ENCODE measurements around the gene SFN. TPM values are rescaled to one million over a fixed set of nuclear protein-coding genes. Genes with fewer than 3 reads are reported as not detected.
"Not testable (repeated sequence)": the region's sequence is repeated elsewhere in the genome, so short reads cannot be mapped to it uniquely, and the experiment has no call there.

Gene SFN
- total RNA-seq, 4 donors from 2014 or later, result 0.81 to 51.6 (median 6.9) TPM

- TF ChIP-seq EP300 (IDR thresholded peaks at IDR 0.05) (no peak), POLR2A (IDR thresholded peaks at IDR 0.05) (no peak), POLR2AphosphoS5 (IDR thresholded peaks at IDR 0.05) (no peak)
- TF ChIP-seq, protein P1, sequence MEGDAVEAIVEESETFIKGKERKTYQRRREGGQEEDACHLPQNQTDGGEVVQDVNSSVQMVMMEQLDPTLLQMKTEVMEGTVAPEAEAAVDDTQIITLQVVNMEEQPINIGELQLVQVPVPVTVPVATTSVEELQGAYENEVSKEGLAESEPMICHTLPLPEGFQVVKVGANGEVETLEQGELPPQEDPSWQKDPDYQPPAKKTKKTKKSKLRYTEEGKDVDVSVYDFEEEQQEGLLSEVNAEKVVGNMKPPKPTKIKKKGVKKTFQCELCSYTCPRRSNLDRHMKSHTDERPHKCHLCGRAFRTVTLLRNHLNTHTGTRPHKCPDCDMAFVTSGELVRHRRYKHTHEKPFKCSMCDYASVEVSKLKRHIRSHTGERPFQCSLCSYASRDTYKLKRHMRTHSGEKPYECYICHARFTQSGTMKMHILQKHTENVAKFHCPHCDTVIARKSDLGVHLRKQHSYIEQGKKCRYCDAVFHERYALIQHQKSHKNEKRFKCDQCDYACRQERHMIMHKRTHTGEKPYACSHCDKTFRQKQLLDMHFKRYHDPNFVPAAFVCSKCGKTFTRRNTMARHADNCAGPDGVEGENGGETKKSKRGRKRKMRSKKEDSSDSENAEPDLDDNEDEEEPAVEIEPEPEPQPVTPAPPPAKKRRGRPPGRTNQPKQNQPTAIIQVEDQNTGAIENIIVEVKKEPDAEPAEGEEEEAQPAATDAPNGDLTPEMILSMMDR (IDR thresholded peaks at IDR 0.05), result no peak
- H3K27me3 ChIP-seq, result no peaks in the 10 kb centered on the region
- H3K27ac ChIP-seq, result no peak overlapping the region
- no peaks in the 10 kb centered on the region for H3K9me3 ChIP-seq
- 61 to 78% methylated on average over 2 to 5 of the region's 5 CpGs for WGBS, 2 donors (ENCODE audit: low coverage in 1 of 2)
- no peak overlapping the region for H3K4me3 ChIP-seq
- no peak for ATAC-seq
- H3K4me1 ChIP-seq, result peaks cover 0 to 22% (median 10%) of the 10 kb centered on the region in 3 donors
- H3K36me3 ChIP-seq, result peaks cover 0 to 24% of the 10 kb centered on the region in 2 donors
Observed at GRCh38 chr1:26861286-26861701, 1.7 kb upstream of the SFN start.

GRCh38 chr1:26861889-26862378 lies 1.0 kb upstream of the SFN start:
- Histone ChIP-seq H3K4me1 (peaks cover 0 to 22% (median 10%) of the 10 kb centered on the region in 3 donors), H3K27ac (no peak overlapping the region), H3K27me3 (no peaks in the 10 kb centered on the region), H3K4me3 (no peak overlapping the region), H3K9me3 (no peaks in the 10 kb centered on the region), H3K36me3 (peaks cover 0 to 17% of the 10 kb centered on the region in 2 donors)
- no peak for ATAC-seq
- 100% methylated on average over 2 of the region's 7 CpGs for WGBS, 2 donors (ENCODE audit: low coverage in 1 of 2)
- TF ChIP-seq EP300 (IDR thresholded peaks at IDR 0.05) (no peak), POLR2AphosphoS5 (IDR thresholded peaks at IDR 0.05) (no peak)
- TF ChIP-seq, protein P1 (IDR thresholded peaks at IDR 0.05), result no peak

GRCh38 chr1:26863685-26864077 lies 732 bp downstream of the SFN start:
- TF ChIP-seq, protein P1 (IDR thresholded peaks at IDR 0.05), result no peak
- TF ChIP-seq POLR2A (IDR thresholded peaks at IDR 0.05), result no peak
- TF ChIP-seq POLR2AphosphoS5 (IDR thresholded peaks at IDR 0.05), result no peak
- TF ChIP-seq EP300 (IDR thresholded peaks at IDR 0.05), result no peak
- no CpG with 5 or more reads among the region's 20 CpGs for WGBS, 2 donors (ENCODE audit: low coverage in 1 of 2)
- Histone ChIP-seq H3K4me3 (peak overlapping the region in 1 of 2 donors; percentile 57), H3K4me1 (peaks cover 0 to 22% (median 10%) of the 10 kb centered on the region in 3 donors), H3K27ac (peak overlapping the region in 3 of 4 donors; percentile 92 to 99 (median 97)), H3K27me3 (no peaks in the 10 kb centered on the region), H3K36me3 (peaks cover 0 to under 1% of the 10 kb centered on the region in 2 donors), H3K9me3 (no peaks in the 10 kb centered on the region)
- ATAC-seq, result no peak

- ATAC-seq, result peak; percentile 98
- Histone ChIP-seq H3K4me1 (peaks cover 0 to 22% (median 10%) of the 10 kb centered on the region in 3 donors), H3K36me3 (no peaks in the 10 kb centered on the region), H3K27me3 (no peaks in the 10 kb centered on the region), H3K9me3 (no peaks in the 10 kb centered on the region), H3K27ac (peak overlapping the region; percentile 84 to 99 (median 94)), H3K4me3 (peak overlapping the region; percentile 39 to 57)
- 0% methylated on average over 10 to 18 of the region's 75 CpGs for WGBS, 2 donors (ENCODE audit: low coverage in 1 of 2)
- peak; percentile 59 for TF ChIP-seq POLR2AphosphoS5 (IDR thresholded peaks at IDR 0.05)
- TF ChIP-seq, protein P1 (IDR thresholded peaks at IDR 0.05), result peak in 2 of 4 experiments; percentile 2 to 15
- no peak for TF ChIP-seq EP300 (IDR thresholded peaks at IDR 0.05)
- peak; percentile 50 to 62 for TF ChIP-seq POLR2A (IDR thresholded peaks at IDR 0.05)
Observed at GRCh38 chr1:26864610-26865480, 1.9 kb downstream of the SFN start.

DNA sequence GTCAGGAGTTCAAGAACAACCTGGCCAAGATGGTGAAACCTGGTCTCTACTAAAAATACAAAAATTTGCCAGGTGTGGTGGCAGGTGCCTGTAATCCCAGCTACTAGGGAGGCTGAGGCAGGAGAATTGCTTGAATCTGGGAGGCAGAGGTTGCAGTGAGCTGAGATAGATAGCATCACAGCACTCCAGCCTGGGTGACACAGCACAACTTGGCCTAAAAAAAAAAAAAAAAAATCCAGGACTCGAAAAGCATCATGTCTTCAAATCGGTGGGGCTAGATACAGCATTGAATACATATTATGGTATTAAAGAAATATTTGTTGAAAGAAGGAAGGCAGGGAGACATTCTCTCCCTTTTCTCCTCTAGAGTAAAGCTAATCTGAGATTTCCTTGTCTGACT lies 10.1 kb downstream of the SFN start:
- not testable (repeated sequence) for H3K9me3 ChIP-seq, H3K4me1 ChIP-seq, H3K27ac ChIP-seq, ATAC-seq, H3K4me3 ChIP-seq, H3K27me3 ChIP-seq
- WGBS, 2 donors (ENCODE audit: low coverage in 1 of 2), result 46 to 58% methylated on average over 2 of the region's 2 CpGs
- peaks cover 0 to 40% of the 10 kb centered on the region in 2 donors for H3K36me3 ChIP-seq

Measured in gastroesophageal sphincter (tissue), 4 donors.